CD8-positive, alpha-beta memory T cell (primary cell): ENCODE data around the gene REPIN1. TPM values are rescaled to one million over a fixed set of nuclear protein-coding genes. Genes with fewer than 3 reads are reported as not detected.

Source experiments
- CTCF ChIA-PET: fragments of 350-600 bp; sonication (Branson Sonifier 250); formaldehyde crosslinking; loops from one replicate; lab custom pipeline; 2021; ENCODE audit warnings: antibody characterized with exemption; lab: Charles Lee
- POLR2A ChIA-PET: fragments of 350-600 bp; sonication (Branson Sonifier 250); formaldehyde crosslinking; loops from one replicate; lab custom pipeline; 2021; ENCODE audit warnings: antibody characterized with exemption; lab: Charles Lee
- DNase-seq, 5 donors: peaks; one replicate each; pipeline versions ENCODE4 v3.0.0 to v3.0.0-alpha.2; 2020 to 2022; ENCODE audit warnings: mixed read lengths in 1 of 5
- H3K27ac ChIP-seq: one replicate; pipeline ENCODE4 v1.7.0; 2013; ENCODE audit warnings: low read depth, mild to moderate bottlenecking, low read length, moderate library complexity
- H3K27me3 ChIP-seq: 2 replicates; pipeline ENCODE4 v1.7.0; 2013; ENCODE audit warnings: low read length, mild to moderate bottlenecking; ENCODE audit not compliant: insufficient read depth, poor library complexity, severe bottlenecking
- H3K36me3 ChIP-seq: 2 replicates; pipeline ENCODE4 v1.7.0; 2013; ENCODE audit warnings: mild to moderate bottlenecking, low read length, moderate library complexity; ENCODE audit not compliant: insufficient read depth
- H3K4me1 ChIP-seq: 2 replicates; pipeline ENCODE4 v1.7.0; 2013; ENCODE audit warnings: mild to moderate bottlenecking, low read length, moderate library complexity; ENCODE audit not compliant: insufficient read depth
- H3K4me3 ChIP-seq: 2 replicates; pipeline ENCODE4 v1.7.0; 2013; ENCODE audit warnings: mild to moderate bottlenecking, low read length
- H3K9me3 ChIP-seq: 2 replicates; pipeline ENCODE4 v1.7.0; 2013; ENCODE audit warnings: mild to moderate bottlenecking, low read length
- H3K27ac Mint-ChIP-seq, 8 donors: one replicate each; pipeline ENCODE4 v1.8.0; 2020 to 2021; ENCODE audit warnings: mixed read lengths in 8 of 8, mild to moderate bottlenecking in 6 of 8, inconsistent platforms in 3 of 8, moderate library complexity in 3 of 8
- H3K27me3 Mint-ChIP-seq, 2 donors: one replicate each; pipeline ENCODE4 v1.8.0; 2020 to 2021; ENCODE audit warnings: mixed read lengths in 2 of 2, mild to moderate bottlenecking in 1 of 2, moderate library complexity in 1 of 2
- H3K36me3 Mint-ChIP-seq, 3 donors: one replicate each; pipeline ENCODE4 v1.8.0; 2020 to 2021; ENCODE audit warnings: mixed read lengths in 3 of 3, inconsistent platforms in 1 of 3, mild to moderate bottlenecking in 1 of 3
- H3K4me1 Mint-ChIP-seq, 3 donors: one replicate each; pipeline ENCODE4 v1.8.0; 2020 to 2021; ENCODE audit warnings: mixed read lengths in 3 of 3, inconsistent platforms in 1 of 3, mild to moderate bottlenecking in 1 of 3
- H3K4me3 Mint-ChIP-seq, 7 donors: one replicate each; pipeline ENCODE4 v1.8.0; 2020 to 2021; ENCODE audit warnings: mixed read lengths in 7 of 7, mild to moderate bottlenecking in 6 of 7, moderate library complexity in 4 of 7, inconsistent platforms in 2 of 7
- H3K9me3 Mint-ChIP-seq, 5 donors: one replicate each; pipeline ENCODE4 v1.8.0; 2020 to 2022; ENCODE audit warnings: mixed read lengths in 5 of 5, mild to moderate bottlenecking in 3 of 5, moderate library complexity in 2 of 5, inconsistent platforms in 1 of 5
- polyA plus RNA-seq: library from polyadenylated mRNA; unstranded; fragments of 300-500 nt; fragmentation: Illumina TruSeq; gene quantifications from one replicate; pipeline ENCODE4 v1.2.3, GENCODE V29; 2021
- total RNA-seq, 2 experiments: library from RNA; stranded (reverse); gene quantifications; one replicate each; pipeline ENCODE4 v1.2.3, GENCODE V29; 2021

The REPIN1 gene
- total and polyA plus RNA-seq, 3 experiments from 2014 or later = 57.0 to 60.8 (median 58.2) TPM

DNA sequence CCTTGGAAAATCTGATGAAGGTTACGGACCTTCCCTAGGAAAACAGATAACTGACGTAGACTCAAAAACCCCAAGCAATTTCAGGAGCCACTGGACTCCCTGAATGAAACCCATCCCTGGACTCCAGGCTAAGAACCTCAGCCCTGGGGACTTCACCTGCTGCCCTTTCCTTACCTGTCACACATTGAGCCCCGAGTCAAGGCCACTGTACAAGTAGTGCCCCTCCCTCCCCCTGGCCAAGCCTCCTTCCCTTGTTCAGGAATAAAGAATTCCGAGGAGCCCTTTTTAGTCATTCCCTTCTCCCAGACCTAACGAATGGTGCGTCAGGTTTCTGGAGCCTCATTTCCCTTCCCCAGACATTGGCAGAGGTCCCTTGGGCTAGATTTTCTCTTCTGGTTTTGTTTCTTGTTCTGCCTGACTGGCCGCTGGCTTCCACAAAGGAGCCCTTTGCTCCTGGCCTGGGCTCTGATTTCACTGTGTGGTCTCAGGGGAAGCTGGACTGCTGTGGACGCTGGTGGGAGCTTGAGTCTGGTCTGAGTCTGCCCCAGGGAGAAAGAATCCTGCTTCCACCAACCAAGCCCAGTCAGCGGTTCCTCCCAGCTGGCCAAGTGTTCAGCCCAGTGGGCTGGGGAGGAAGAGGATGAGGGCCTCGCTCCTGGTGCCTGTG lies 42.2 kb downstream of the REPIN1 start:
- peaks cover 18 to 21% (median 21%) of the 10 kb centered on the region in 3 donors for H3K4me1 Mint-ChIP-seq
- no peaks in the 10 kb centered on the region for H3K27me3 Mint-ChIP-seq
- H3K4me3 ChIP-seq = no peak overlapping the region
- H3K9me3 ChIP-seq = no peaks in the 10 kb centered on the region
- H3K27me3 ChIP-seq = no peaks in the 10 kb centered on the region
- ChIA-PET CTCF (interaction anchor here (1.1 kb wide), 1 partner anchor 53 kb away, joined by 3 read pairs; no protein-coding TSS in a partner anchor), POLR2A (interaction anchor here (0.5 kb wide), 1 partner anchor 336 kb away, joined by 4 read pairs; no protein-coding TSS in a partner anchor)
- no peak overlapping the region for H3K27ac ChIP-seq
- H3K4me1 ChIP-seq = peaks cover 17% of the 10 kb centered on the region
- H3K4me3 Mint-ChIP-seq = peak overlapping the region in 1 of 7 donors; percentile 14
- H3K36me3 Mint-ChIP-seq = peaks cover 0 to 49% (median 7%) of the 10 kb centered on the region in 3 donors
- H3K36me3 ChIP-seq = no peaks in the 10 kb centered on the region
- H3K9me3 Mint-ChIP-seq = no peaks in the 10 kb centered on the region
- H3K27ac Mint-ChIP-seq = peak overlapping the region in 6 of 8 donors; percentile 30 to 88 (median 52)
- no peak for DNase-seq

DNA sequence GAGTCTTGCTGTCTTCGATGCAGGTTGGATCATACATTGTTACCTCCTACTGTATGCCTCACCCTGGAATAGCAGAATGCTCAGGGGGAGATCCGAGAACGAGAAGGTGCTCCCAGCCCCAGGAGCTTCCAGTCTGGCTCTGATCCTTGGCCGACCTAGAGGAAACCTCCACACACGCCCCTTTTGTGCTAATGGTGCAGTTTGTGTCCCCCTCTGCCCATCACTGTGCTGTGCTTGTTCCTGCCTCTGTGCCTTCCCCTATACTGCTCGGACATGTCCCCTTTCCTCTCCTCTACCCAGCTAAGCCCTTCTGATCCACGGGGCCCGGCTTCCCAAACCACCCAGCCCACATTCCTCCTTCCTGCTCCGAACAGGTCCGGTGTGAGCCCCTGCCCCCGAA lies 43.0 kb downstream of the REPIN1 start:
- POLR2A ChIA-PET = no interaction called here
- Histone ChIP-seq H3K27me3 (no peaks in the 10 kb centered on the region), H3K36me3 (no peaks in the 10 kb centered on the region), H3K4me3 (no peak overlapping the region), H3K27ac (no peak overlapping the region), H3K4me1 (peaks cover 9% of the 10 kb centered on the region), H3K9me3 (no peaks in the 10 kb centered on the region)
- CTCF ChIA-PET = interaction anchor here (0.6 to 1.1 kb wide), 3 partner anchors 31 to 54 kb away, joined by 3 read pairs; no protein-coding TSS in a partner anchor
- Mint-ChIP-seq H3K27ac (peak overlapping the region in 1 of 8 donors; percentile 42), H3K9me3 (no peaks in the 10 kb centered on the region), H3K36me3 (peaks cover 0 to 46% (median 7%) of the 10 kb centered on the region in 3 donors), H3K27me3 (no peaks in the 10 kb centered on the region), H3K4me1 (peaks cover 10 to 13% (median 13%) of the 10 kb centered on the region in 3 donors), H3K4me3 (no peak overlapping the region)
- no peak for DNase-seq

DNA sequence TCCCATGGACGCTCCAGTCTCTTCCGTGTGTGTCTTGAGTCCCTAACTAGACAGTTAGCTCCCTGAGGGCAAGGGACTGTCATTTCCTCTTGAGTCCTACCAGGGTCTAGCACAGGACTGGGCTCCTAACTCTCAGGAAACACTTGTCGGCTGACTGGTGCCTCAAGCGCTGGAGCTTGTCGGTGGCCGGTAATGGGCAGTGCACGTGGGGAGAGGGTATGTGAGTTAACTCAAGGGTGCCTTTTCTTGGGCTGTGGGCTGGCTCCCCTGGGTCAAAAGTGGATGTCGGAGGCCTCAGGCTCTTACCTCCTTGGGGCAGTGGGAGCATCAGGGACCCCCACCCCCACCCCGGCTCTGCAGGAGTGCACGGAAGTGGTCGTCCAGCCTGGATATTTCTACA lies 43.4 kb downstream of the REPIN1 start:
- Mint-ChIP-seq H3K9me3 (no peaks in the 10 kb centered on the region), H3K27ac (peak overlapping the region in 2 of 8 donors; percentile 21 to 42), H3K36me3 (peaks cover 0 to 44% (median 6%) of the 10 kb centered on the region in 3 donors), H3K4me1 (peaks cover 6 to 9% (median 9%) of the 10 kb centered on the region in 3 donors), H3K4me3 (no peak overlapping the region), H3K27me3 (no peaks in the 10 kb centered on the region)
- Histone ChIP-seq H3K9me3 (no peaks in the 10 kb centered on the region), H3K27me3 (no peaks in the 10 kb centered on the region), H3K4me1 (peaks cover 5% of the 10 kb centered on the region), H3K36me3 (no peaks in the 10 kb centered on the region), H3K27ac (no peak overlapping the region), H3K4me3 (no peak overlapping the region)
- DNase-seq = no peak
- CTCF ChIA-PET = interaction anchor here (0.6 to 0.8 kb wide), 2 partner anchors 31 to 42 kb away, joined by 3 read pairs; no protein-coding TSS in a partner anchor
- POLR2A ChIA-PET = no interaction called here

DNA sequence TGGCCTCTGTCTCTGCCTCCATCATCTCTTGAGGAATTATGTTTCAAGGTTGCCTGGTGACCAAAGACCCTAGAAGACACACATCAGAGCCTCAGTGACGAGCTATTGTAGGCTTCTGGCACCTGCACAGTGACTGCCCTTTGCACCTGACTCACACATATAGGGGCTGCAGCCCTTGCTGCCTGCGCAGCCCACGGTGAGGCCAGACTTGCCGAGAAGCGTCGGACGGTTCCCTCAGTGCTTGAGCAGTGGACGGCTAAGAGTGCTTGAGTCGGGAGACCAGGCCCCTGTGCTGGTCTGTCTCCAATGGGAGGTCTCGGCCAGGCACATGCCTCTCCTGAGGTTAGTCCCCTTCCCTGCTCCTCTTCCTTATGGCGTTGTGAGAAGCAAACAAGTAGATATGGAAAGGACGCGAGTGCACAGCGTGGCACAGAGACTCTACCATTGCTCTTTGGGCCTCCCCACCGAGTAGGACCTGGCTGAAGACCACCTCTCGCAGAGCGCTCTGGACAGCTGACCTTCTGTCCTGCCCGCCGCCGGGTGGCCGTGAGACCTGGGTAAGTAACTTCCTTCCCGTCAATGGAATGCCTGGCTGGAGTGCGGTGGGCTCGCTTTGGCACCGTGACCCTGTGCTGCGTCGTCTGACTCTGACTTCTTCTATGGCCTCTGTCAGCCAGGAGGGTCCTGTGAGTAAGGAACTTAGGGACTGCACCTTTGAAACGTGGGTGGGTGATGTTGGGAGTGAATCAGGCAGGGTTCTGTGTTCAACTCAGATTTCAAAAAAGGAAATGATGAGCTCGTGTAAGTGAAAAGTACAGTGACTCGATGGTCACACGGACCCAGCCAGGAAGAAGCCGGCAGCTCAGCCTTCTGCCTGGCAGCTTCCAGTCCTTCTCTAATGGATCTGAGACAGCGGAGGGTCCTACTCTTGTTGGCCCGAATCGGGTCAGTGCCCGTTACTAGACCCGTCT lies 44.2 kb downstream of the REPIN1 start:
- no peak overlapping the region for H3K27ac ChIP-seq
- Mint-ChIP-seq H3K36me3 (peaks cover 0 to 42% (median 5%) of the 10 kb centered on the region in 3 donors), H3K27ac (peak overlapping the region in 1 of 8 donors; percentile 21), H3K4me1 (peaks cover 4 to 6% (median 6%) of the 10 kb centered on the region in 3 donors), H3K9me3 (no peaks in the 10 kb centered on the region), H3K4me3 (no peak overlapping the region), H3K27me3 (no peaks in the 10 kb centered on the region)
- ChIA-PET CTCF (no interaction called here), POLR2A (no interaction called here)
- DNase-seq = no peak
- H3K4me1 ChIP-seq = no peaks in the 10 kb centered on the region
- no peak overlapping the region for H3K4me3 ChIP-seq
- H3K27me3 ChIP-seq = no peaks in the 10 kb centered on the region
- H3K36me3 ChIP-seq = no peaks in the 10 kb centered on the region
- no peaks in the 10 kb centered on the region for H3K9me3 ChIP-seq

DNA sequence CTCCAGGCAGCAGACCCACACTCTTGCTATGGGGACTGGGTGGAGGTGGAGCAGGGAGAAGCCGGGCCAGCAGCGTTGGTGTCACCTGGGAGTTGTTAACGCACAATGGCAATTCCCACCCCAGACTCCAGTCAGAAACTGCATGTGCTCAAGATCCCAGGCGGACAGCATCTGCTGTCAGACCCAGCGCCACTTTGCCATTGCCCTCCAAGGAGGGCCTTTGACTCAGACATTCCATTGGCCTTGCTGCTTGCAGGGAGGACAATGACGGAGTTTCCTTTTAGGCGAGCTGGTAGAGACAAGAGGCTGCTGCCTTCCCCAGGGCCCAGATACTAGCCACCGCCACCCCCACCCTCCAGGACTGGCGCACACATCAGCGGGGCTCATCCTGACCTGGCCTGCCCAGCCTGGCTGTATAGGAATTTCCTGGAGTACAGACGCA lies 45.0 kb downstream of the REPIN1 start:
- no peak overlapping the region for H3K27ac Mint-ChIP-seq
- no peaks in the 10 kb centered on the region for H3K27me3 Mint-ChIP-seq
- H3K4me3 Mint-ChIP-seq = no peak overlapping the region
- no peaks in the 10 kb centered on the region for H3K27me3 ChIP-seq
- no peaks in the 10 kb centered on the region for H3K4me1 ChIP-seq
- peaks cover 0 to 38% (median 5%) of the 10 kb centered on the region in 3 donors for H3K36me3 Mint-ChIP-seq
- no peak overlapping the region for H3K4me3 ChIP-seq
- DNase-seq = no peak
- POLR2A ChIA-PET = interaction anchor here (0.6 kb wide), 1 partner anchor 529 kb away, joined by 4 read pairs; no protein-coding TSS in a partner anchor
- H3K4me1 Mint-ChIP-seq = peaks cover 2 to 3% (median 3%) of the 10 kb centered on the region in 3 donors
- H3K9me3 ChIP-seq = no peaks in the 10 kb centered on the region
- H3K36me3 ChIP-seq = no peaks in the 10 kb centered on the region
- H3K9me3 Mint-ChIP-seq = no peaks in the 10 kb centered on the region
- CTCF ChIA-PET = interaction anchor here (2.4 kb wide), 1 partner anchor 7 kb away, joined by 9 read pairs; a partner anchor contains a TSS
- no peak overlapping the region for H3K27ac ChIP-seq

DNA sequence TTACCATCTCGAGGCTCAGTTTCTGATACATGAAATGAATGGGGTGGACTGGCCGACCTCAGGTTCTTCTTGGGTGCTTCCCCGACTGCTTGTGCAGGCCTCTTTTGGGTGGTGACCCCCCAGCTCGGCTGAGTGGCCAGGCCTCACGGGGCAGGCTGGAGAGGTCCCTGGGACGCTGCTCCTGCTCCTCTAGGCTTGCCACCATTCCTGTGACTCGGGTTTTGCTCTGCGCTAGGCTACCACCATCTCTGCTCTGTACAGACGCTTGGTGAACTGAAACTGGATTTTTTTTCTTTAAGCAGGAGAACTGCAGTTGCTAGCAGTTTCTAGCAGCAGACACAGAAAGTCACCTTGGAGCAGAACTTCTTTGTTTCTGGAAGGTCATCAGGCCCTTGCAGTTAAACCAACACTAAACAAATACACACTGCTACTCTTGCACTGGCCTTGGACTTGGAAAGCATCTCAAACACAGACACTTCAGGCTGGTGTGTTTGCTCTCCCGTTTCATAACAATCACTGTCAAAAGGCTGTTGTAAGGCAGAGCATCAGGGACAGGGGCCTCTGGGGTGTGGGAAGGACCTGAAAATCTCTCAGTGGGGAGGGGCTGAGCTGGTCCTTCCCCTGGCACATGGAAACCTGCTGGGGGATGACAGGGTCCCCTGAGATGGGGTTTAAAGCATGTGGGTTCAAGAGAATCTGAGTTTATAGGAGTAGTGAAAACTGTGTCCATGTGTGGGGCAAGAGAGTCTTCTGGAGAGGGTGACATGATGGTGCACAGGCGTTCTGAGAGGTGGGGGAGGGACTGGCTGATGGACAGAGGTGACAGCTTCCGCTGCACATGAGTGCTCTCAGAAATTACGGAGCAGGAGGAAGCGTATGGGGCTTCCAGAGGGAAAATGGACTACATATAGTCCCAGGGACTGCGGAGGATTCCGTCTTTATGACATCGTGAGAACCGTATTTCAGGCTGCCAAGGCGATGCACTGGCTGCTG lies 46.8 kb downstream of the REPIN1 start:
- no peaks in the 10 kb centered on the region for H3K36me3 ChIP-seq
- no peaks in the 10 kb centered on the region for H3K27me3 Mint-ChIP-seq
- H3K27me3 ChIP-seq = no peaks in the 10 kb centered on the region
- H3K27ac Mint-ChIP-seq = peak overlapping the region in 2 of 8 donors; percentile 23 to 64
- H3K4me3 Mint-ChIP-seq = no peak overlapping the region
- ChIA-PET POLR2A (no interaction called here), CTCF (interaction anchor here (1.2 to 2.4 kb wide), 2 partner anchors 9 to 62 kb away, joined by 3 to 9 read pairs; a partner anchor contains a TSS)
- no peaks in the 10 kb centered on the region for H3K9me3 Mint-ChIP-seq
- no peak overlapping the region for H3K4me3 ChIP-seq
- H3K27ac ChIP-seq = no peak overlapping the region
- peaks cover 0 to 21% (median 5%) of the 10 kb centered on the region in 3 donors for H3K36me3 Mint-ChIP-seq
- no peaks in the 10 kb centered on the region for H3K4me1 ChIP-seq
- no peaks in the 10 kb centered on the region for H3K9me3 ChIP-seq
- DNase-seq = no peak
- no peaks in the 10 kb centered on the region for H3K4me1 Mint-ChIP-seq

DNA sequence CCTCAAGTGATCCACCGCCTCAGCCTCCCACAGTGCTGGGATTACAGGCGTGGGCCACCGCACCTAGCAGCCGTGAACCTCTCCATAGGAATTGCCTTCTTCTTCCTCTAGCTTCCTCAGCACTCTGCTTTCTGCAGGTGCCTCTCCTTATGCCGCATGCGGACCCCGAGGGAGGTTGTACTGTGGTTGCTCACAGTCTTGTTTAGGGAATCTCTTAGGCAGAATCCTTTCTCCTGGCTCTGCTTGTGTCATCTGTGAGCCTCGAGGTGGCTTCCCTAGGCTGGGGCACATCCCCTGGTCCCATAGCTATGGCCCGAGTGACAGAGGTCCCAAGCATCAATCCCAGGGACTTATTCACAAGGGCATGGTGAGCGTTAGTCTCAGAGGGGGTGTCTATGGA lies 48.6 kb downstream of the REPIN1 start:
- ChIA-PET POLR2A (interaction anchor here (0.7 kb wide), 1 partner anchor 12 kb away, joined by 4 read pairs; a partner anchor contains a TSS), CTCF (interaction anchor here (2.5 kb wide), 1 partner anchor 11 kb away, joined by 8 read pairs; a partner anchor contains a TSS)
- Histone ChIP-seq H3K4me1 (peaks cover 4% of the 10 kb centered on the region), H3K4me3 (no peak overlapping the region), H3K27me3 (no peaks in the 10 kb centered on the region), H3K9me3 (no peaks in the 10 kb centered on the region), H3K36me3 (no peaks in the 10 kb centered on the region), H3K27ac (no peak overlapping the region)
- Mint-ChIP-seq H3K36me3 (peaks cover 0 to 4% (median 2%) of the 10 kb centered on the region in 3 donors), H3K27ac (peak overlapping the region in 1 of 8 donors; percentile 61), H3K4me1 (peaks cover 5 to 7% (median 6%) of the 10 kb centered on the region in 3 donors), H3K9me3 (no peaks in the 10 kb centered on the region), H3K27me3 (peaks cover 0 to 4% of the 10 kb centered on the region in 2 donors), H3K4me3 (no peak overlapping the region)
- DNase-seq = no peak
